HEK293 (cell line): ENCODE measurements around the gene DBN1.
A peak's percentile ranks its signal among the peaks of the same experiment; 100 is the strongest.

ENCODE experiments used
- CTCF ChIA-PET: fragments of 350-600 bp; formaldehyde crosslinking; extraction: SDS; loops from one replicate; lab custom pipeline; 2021; ENCODE audit warnings: antibody characterized with exemption; lab: Yijun Ruan, JAX
- POLR2A ChIA-PET: fragments of 300-600 bp; formaldehyde crosslinking; extraction: SDS; loops from one replicate; lab custom pipeline; 2020; ENCODE audit warnings: antibody characterized with exemption, inconsistent platforms; lab: Yijun Ruan, JAX
- H3K27ac ChIP-seq: fragments of 200-500 bp; sonication (Bioruptor generic); 2 replicates; pipeline ENCODE4 v1.5.1; 2014; ENCODE audit warnings: low read depth, low read length, control low read depth, inconsistent platforms; ENCODE audit errors: extremely low read depth
- H3K36me3 ChIP-seq, 2 experiments: fragments of 200-500 bp in 1 of 2; sonication (Bioruptor generic) in 1 of 2; 1 replicate in 1 of 2; 2 replicates in 1 of 2; pipeline ENCODE4 v1.5.1; 2014 to 2017; ENCODE audit warnings: inconsistent platforms in 2 of 2, low read length in 2 of 2; ENCODE audit not compliant: control insufficient read depth in 2 of 2, insufficient read depth in 1 of 2
- H3K4me1 ChIP-seq: fragments of 200-500 bp; sonication (Bioruptor generic); 2 replicates; pipeline ENCODE4 v1.5.1; 2014; ENCODE audit warnings: mild to moderate bottlenecking, low read length, inconsistent platforms; ENCODE audit not compliant: control insufficient read depth, insufficient read depth
- H3K4me3 ChIP-seq: 2 replicates; pipeline ENCODE4 v1.5.1; 2011; ENCODE audit warnings: low read depth, mild to moderate bottlenecking, control low read depth, low read length, moderate library complexity
- H3K9me3 ChIP-seq: fragments of 200-500 bp; sonication (Bioruptor generic); 2 replicates; pipeline ENCODE4 v1.5.1; 2014; ENCODE audit warnings: low read depth, low read length, inconsistent platforms; ENCODE audit not compliant: control insufficient read depth, insufficient read depth
- GLIS1 ChIP-seq: fragments of 450-650 bp; formaldehyde crosslinking; IDR thresholded peaks from 2 replicates; pipeline ENCODE4 v1.5.1; 2016; ENCODE audit warnings: missing biosample characterization, missing genetic modification characterization
- HOXD13 ChIP-seq: sonication (generic); formaldehyde crosslinking; IDR thresholded peaks from 2 replicates; pipeline ENCODE4 v1.8.0; 2022; ENCODE audit warnings: missing genetic modification reagents, borderline replicate concordance
- INSM2 ChIP-seq: fragments of 450-650 bp; formaldehyde crosslinking; IDR thresholded peaks from 2 replicates; pipeline ENCODE4 v1.5.1; 2016; ENCODE audit warnings: missing biosample characterization, missing genetic modification characterization
- KLF1 ChIP-seq: fragments of 450-650 bp; formaldehyde crosslinking; IDR thresholded peaks from 2 replicates; pipeline ENCODE4 v1.5.1; 2016; ENCODE audit warnings: missing biosample characterization, missing genetic modification characterization
- MYNN ChIP-seq: fragments of 450-650 bp; formaldehyde crosslinking; IDR thresholded peaks from 2 replicates; pipeline ENCODE4 v1.5.1; 2016; ENCODE audit warnings: missing biosample characterization, missing genetic modification characterization, borderline replicate concordance
- YY2 ChIP-seq: fragments of 450-650 bp; formaldehyde crosslinking; IDR thresholded peaks from 2 replicates; pipeline ENCODE4 v1.5.1; 2016; ENCODE audit warnings: missing biosample characterization, missing genetic modification characterization
- ZBTB1 ChIP-seq: fragments of 450-650 bp; formaldehyde crosslinking; IDR thresholded peaks from 2 replicates; pipeline ENCODE4 v1.5.1; 2016; ENCODE audit warnings: missing biosample characterization, missing genetic modification characterization
- ZBTB11 ChIP-seq: fragments of 450-650 bp; formaldehyde crosslinking; conservative IDR thresholded peaks from 2 replicates; pipeline ENCODE4 v1.5.1; 2016; ENCODE audit warnings: low read depth, missing biosample characterization, missing genetic modification characterization
- ZBTB48 ChIP-seq: fragments of 450-650 bp; formaldehyde crosslinking; IDR thresholded peaks from 2 replicates; pipeline ENCODE4 v1.5.1; 2016; ENCODE audit warnings: missing biosample characterization, missing genetic modification characterization
- ZBTB8A ChIP-seq: fragments of 450-650 bp; formaldehyde crosslinking; IDR thresholded peaks from 2 replicates; pipeline ENCODE4 v1.5.1; 2016; ENCODE audit warnings: missing biosample characterization, missing genetic modification characterization
- ZFHX2 ChIP-seq: fragments of 450-650 bp; formaldehyde crosslinking; conservative IDR thresholded peaks from 2 replicates; pipeline ENCODE4 v1.5.1; 2016; ENCODE audit warnings: missing biosample characterization, missing genetic modification characterization
- ZIC2 ChIP-seq: fragments of 450-650 bp; formaldehyde crosslinking; IDR thresholded peaks from 2 replicates; pipeline ENCODE4 v1.5.1; 2016; ENCODE audit warnings: missing biosample characterization, missing genetic modification characterization
- ZNF18 ChIP-seq: fragments of 450-650 bp; formaldehyde crosslinking; IDR thresholded peaks from 2 replicates; pipeline ENCODE4 v1.5.1; 2016; ENCODE audit warnings: missing biosample characterization, missing genetic modification characterization
- ZNF266 ChIP-seq: fragments of 450-650 bp; formaldehyde crosslinking; IDR thresholded peaks from 2 replicates; pipeline ENCODE4 v1.5.1; 2016; ENCODE audit warnings: missing biosample characterization, missing genetic modification characterization, low read depth
- ZNF302 ChIP-seq: fragments of 450-650 bp; formaldehyde crosslinking; IDR thresholded peaks from 2 replicates; pipeline ENCODE4 v1.5.1; 2016; ENCODE audit warnings: missing biosample characterization, missing genetic modification characterization, low read depth
- ZNF311 ChIP-seq: fragments of 450-650 bp; formaldehyde crosslinking; IDR thresholded peaks from 2 replicates; pipeline ENCODE4 v1.5.1; 2017; ENCODE audit warnings: missing biosample characterization, missing genetic modification characterization, borderline replicate concordance
- ZNF341 ChIP-seq: fragments of 450-650 bp; formaldehyde crosslinking; IDR thresholded peaks from 2 replicates; pipeline ENCODE4; 2016; ENCODE audit warnings: low read depth, missing biosample characterization, missing genetic modification characterization
- ZNF510 ChIP-seq: fragments of 450-650 bp; formaldehyde crosslinking; IDR thresholded peaks from 2 replicates; pipeline ENCODE4 v1.5.1; 2018; ENCODE audit warnings: mild to moderate bottlenecking, missing genetic modification characterization, missing biosample characterization; ENCODE audit not compliant: insufficient replicate concordance
- ZNF580 ChIP-seq: fragments of 450-650 bp; formaldehyde crosslinking; IDR thresholded peaks from 2 replicates; pipeline ENCODE4 v1.5.1; 2016; ENCODE audit warnings: missing biosample characterization, missing genetic modification characterization
- ZNF596 ChIP-seq: fragments of 450-650 bp; IDR thresholded peaks from 2 replicates; pipeline ENCODE4 v1.5.0; 2018; ENCODE audit warnings: missing biosample characterization, mild to moderate bottlenecking, missing genetic modification characterization, moderate library complexity
- ZNF692 ChIP-seq: fragments of 450-650 bp; formaldehyde crosslinking; IDR thresholded peaks from 2 replicates; pipeline ENCODE4 v1.5.1; 2016; ENCODE audit warnings: missing biosample characterization, missing genetic modification characterization
- ZNF777 ChIP-seq: fragments of 450-650 bp; formaldehyde crosslinking; IDR thresholded peaks from 2 replicates; pipeline ENCODE4 v1.5.1; 2017; ENCODE audit warnings: missing biosample characterization, missing genetic modification characterization, borderline replicate concordance
- ZNF785 ChIP-seq: fragments of 450-650 bp; formaldehyde crosslinking; IDR thresholded peaks from 2 replicates; pipeline ENCODE4 v1.5.1; 2016; ENCODE audit warnings: missing biosample characterization, missing genetic modification characterization
- ZNF837 ChIP-seq: fragments of 450-650 bp; formaldehyde crosslinking; IDR thresholded peaks from 2 replicates; pipeline ENCODE4 v1.5.1; 2016; ENCODE audit warnings: missing biosample characterization, missing genetic modification characterization

Gene DBN1

GRCh38 chr5:177447611-177448243, 25.7 kb downstream of the DBN1 start (continued):
- TF ChIP-seq ZBTB11 (tag by site-specific recombination) (no peak), ZNF302 (tag by site-specific recombination) (no peak), GLIS1 (tag by site-specific recombination) (0 out of 2 replicates have a peak, but pooled peaks have one; percentile 18), ZIC2 (tag by site-specific recombination) (peak; percentile 89), ZNF837 (tag by site-specific recombination) (no peak), ZNF510 (tag by site-specific recombination) (no peak), ZNF266 (tag by site-specific recombination) (no peak)
- TF ChIP-seq, all 188 proteins: peak for 8

GRCh38 chr5:177447066-177447610, 26.3 kb downstream of the DBN1 start:
- H3K4me1 ChIP-seq = no peaks in the 10 kb centered on the region
- peak overlapping the region; percentile 60; the same call in 1 of the 2 replicates for H3K27ac ChIP-seq
- peaks cover 0 to 6% of the 10 kb centered on the region in 2 experiments; a peak in 1 of 3 replicates for H3K36me3 ChIP-seq
- POLR2A ChIA-PET = interaction anchor here (0.6 to 3.3 kb wide), 10 partner anchors 8 to 146 kb away, joined by 3 to 19 read pairs (median 4); partner anchors contain the start of gene GRK6
- CTCF ChIA-PET = interaction anchor here (0.5 to 4.1 kb wide), 6 partner anchors 10 to 75 kb away, joined by 3 to 40 read pairs (median 6); no protein-coding TSS in a partner anchor
- H3K4me3 ChIP-seq = peak overlapping the region; percentile 54
- no peaks in the 10 kb centered on the region for H3K9me3 ChIP-seq
- TF ChIP-seq MYNN (peak; percentile 97), HOXD13 (CRISPR knock-in tag) (no peak), ZNF311 (tag by site-specific recombination) (no peak), ZNF341 (peak; percentile 27; the same call in 1 of the 2 replicates), ZFHX2 (tag by site-specific recombination) (peak; percentile 97), ZNF580 (tag by site-specific recombination) (no peak), INSM2 (tag by site-specific recombination) (no peak), ZBTB8A (no peak), KLF1 (0 out of 2 replicates have a peak, but pooled peaks have one; percentile 14), ZNF692 (tag by site-specific recombination) (peak; percentile 79), ZNF777 (peak; percentile 41; the same call in 1 of the 2 replicates), ZNF596 (tag by site-specific recombination) (0 out of 2 replicates have a peak, but pooled peaks have one; percentile 3), ZBTB1 (tag by site-specific recombination) (no peak), ZNF18 (tag by site-specific recombination) (no peak), ZBTB48 (tag by site-specific recombination) (no peak), ZNF785 (no peak), YY2 (tag by site-specific recombination) (no peak)
